HFF-Myc (cell line): Measurements from ENCODE around the gene PGAM4.
"Not testable (repeated sequence)": the region's sequence is repeated elsewhere in the genome, so short reads cannot be mapped to it uniquely, and the experiment has no call there.

ENCODE experiments used
- DNase-seq: peaks from one replicate; pipeline ENCODE4 v3.0.0-alpha.2; 2011; ENCODE audit warnings: low read depth; ENCODE audit errors: extremely low read depth
- H3K4me3 ChIP-seq: replicated peaks from 2 replicates; pipeline ENCODE4 v1.5.1; 2011; ENCODE audit warnings: low read depth, mild to moderate bottlenecking, control low read depth, low read length
- CTCF ChIP-seq: IDR thresholded peaks from 2 replicates; pipeline ENCODE4 v1.5.1; 2012; ENCODE audit warnings: mild to moderate bottlenecking, low read depth, low read length, control low read depth; ENCODE audit errors: missing control alignments

The PGAM4 gene

GRCh38 chrX:77949840-77950239, 19.6 kb downstream of the PGAM4 start:
- TF ChIP-seq CTCF = no peak

GRCh38 chrX:77946571-77946970, 22.9 kb downstream of the PGAM4 start:
- H3K4me3 ChIP-seq = no peak overlapping the region
- DNase-seq = no peak
- TF ChIP-seq CTCF = no peak

More at GRCh38 chrX:77949840-77950239, 19.6 kb downstream of the PGAM4 start:
- H3K4me3 ChIP-seq = no peak overlapping the region
- peak; percentile 11 for DNase-seq

- no peak for TF ChIP-seq CTCF
- no peak overlapping the region for H3K4me3 ChIP-seq
- DNase-seq = no peak
Measured at GRCh38 chrX:77945910-77946545, 23.4 kb downstream of the PGAM4 start.

GRCh38 chrX:77945031-77945430, 24.4 kb downstream of the PGAM4 start:
- DNase-seq = not testable (repeated sequence)

GRCh38 chrX:77938083-77938680, 31.3 kb downstream of the PGAM4 start:
- TF ChIP-seq CTCF = no peak
- DNase-seq = no peak

More at GRCh38 chrX:77945031-77945430, 24.4 kb downstream of the PGAM4 start:
- not testable (repeated sequence) for H3K4me3 ChIP-seq

GRCh38 chrX:77937291-77937690, 32.1 kb downstream of the PGAM4 start:
- no peak overlapping the region for H3K4me3 ChIP-seq
- DNase-seq = peak; percentile 2
- no peak for TF ChIP-seq CTCF

More at GRCh38 chrX:77938083-77938680, 31.3 kb downstream of the PGAM4 start:
- H3K4me3 ChIP-seq = no peak overlapping the region

GRCh38 chrX:77936299-77936698, 33.1 kb downstream of the PGAM4 start:
- no peak for DNase-seq
- no peak for TF ChIP-seq CTCF
- no peak overlapping the region for H3K4me3 ChIP-seq
